OCI-LY3 (cell line): ENCODE data around the gene SHQ1.

Experiments used
- CTCF ChIP-seq: fragments of 200-600, 300-600 bp; sonication (generic); IDR thresholded peaks from 2 replicates; pipeline ENCODE4 v1.5.1; 2014; ENCODE audit warnings: antibody characterized with exemption, low read length, low read depth
- EZH2phosphoT487 ChIP-seq: fragments of 200-600 bp; shearing (Covaris generic); IDR thresholded peaks from 2 replicates; pipeline ENCODE4 v1.6.1; 2018; ENCODE audit warnings: antibody characterized with exemption, mixed run types, low read depth

- no peak for TF ChIP-seq EZH2phosphoT487
- no peak for TF ChIP-seq CTCF
Measured at GRCh38 chr3:72784226-72784625, 64.0 kb downstream of the SHQ1 start.
